Measurements from ENCODE around the gene TRIM44. TPM values are rescaled to one million over a fixed set of nuclear protein-coding genes. Genes with fewer than 3 reads are reported as not detected.

Gene TRIM44
- total and polyA plus RNA-seq, 3 donors from 2014 or later, result 37.1 to 42.3 (median 41.6) TPM

DNA sequence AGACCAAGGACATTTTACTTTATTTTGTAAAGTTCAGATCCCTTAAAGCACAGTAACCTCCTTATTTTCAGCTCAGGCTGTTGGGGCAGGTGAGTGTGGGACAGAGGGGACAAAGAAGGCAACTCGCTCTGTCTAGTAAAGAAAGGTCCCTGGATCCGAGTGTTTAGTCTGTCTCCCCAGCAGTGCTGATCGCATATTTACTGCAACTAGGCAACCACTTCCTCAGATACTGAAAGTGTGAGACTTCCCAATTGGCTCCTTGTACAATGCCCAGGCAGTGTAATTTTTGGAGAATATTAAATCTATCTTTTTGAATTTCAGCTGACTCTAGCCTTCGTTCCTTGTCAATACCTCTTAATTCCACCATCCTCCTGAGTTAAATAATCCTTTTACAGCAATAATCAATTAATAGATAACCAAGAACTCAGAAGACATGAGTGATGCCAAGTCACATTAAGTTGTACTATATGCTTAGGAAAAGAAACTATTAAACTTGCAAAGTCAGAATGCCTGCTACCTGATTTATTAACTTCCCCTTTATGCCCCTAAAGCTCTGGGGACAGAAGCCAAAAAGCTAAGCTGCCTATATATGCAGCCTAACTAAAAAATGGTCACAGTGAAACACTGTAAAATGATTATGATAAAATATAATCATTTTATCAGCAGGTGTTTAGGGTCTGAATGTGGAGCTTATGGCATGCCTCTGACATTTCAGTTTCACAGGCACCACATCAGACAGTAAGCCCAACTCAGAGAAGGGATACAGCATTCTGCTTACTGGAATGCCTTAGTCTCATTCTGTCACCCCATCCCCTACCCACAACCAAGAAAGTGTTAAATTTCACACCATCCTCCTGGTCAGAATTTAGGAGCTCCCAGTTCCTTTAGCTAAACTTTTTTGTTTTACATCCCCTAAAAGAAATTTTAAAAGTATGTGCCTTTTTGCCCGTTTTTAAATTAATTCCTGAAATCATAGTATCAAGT is 138.7 kb downstream of the TRIM44 start:
- Histone ChIP-seq H3K4me1 (peaks cover 3% of the 10 kb centered on the region), H3K27ac (no peak overlapping the region), H3K4me3 (no peak overlapping the region), H3K27me3 (no peaks in the 10 kb centered on the region), H3K9me3 (no peaks in the 10 kb centered on the region), H3K36me3 (ENCODE audit: low read depth, missing control alignments) (no peaks in the 10 kb centered on the region)
- DNase-seq, result no peak
- 87 to 88% methylated on average over 5 of the region's 5 CpGs for WGBS, 2 donors
- TF ChIP-seq POLR2A (IDR thresholded peaks at IDR 0.05), result no peak
- TF ChIP-seq, protein P1, sequence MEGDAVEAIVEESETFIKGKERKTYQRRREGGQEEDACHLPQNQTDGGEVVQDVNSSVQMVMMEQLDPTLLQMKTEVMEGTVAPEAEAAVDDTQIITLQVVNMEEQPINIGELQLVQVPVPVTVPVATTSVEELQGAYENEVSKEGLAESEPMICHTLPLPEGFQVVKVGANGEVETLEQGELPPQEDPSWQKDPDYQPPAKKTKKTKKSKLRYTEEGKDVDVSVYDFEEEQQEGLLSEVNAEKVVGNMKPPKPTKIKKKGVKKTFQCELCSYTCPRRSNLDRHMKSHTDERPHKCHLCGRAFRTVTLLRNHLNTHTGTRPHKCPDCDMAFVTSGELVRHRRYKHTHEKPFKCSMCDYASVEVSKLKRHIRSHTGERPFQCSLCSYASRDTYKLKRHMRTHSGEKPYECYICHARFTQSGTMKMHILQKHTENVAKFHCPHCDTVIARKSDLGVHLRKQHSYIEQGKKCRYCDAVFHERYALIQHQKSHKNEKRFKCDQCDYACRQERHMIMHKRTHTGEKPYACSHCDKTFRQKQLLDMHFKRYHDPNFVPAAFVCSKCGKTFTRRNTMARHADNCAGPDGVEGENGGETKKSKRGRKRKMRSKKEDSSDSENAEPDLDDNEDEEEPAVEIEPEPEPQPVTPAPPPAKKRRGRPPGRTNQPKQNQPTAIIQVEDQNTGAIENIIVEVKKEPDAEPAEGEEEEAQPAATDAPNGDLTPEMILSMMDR (IDR thresholded peaks at IDR 0.05), result no peak
- intact Hi-C loops (cut with DNase I; ENCODE audit: low total_unique reads), result no loop called here

DNA sequence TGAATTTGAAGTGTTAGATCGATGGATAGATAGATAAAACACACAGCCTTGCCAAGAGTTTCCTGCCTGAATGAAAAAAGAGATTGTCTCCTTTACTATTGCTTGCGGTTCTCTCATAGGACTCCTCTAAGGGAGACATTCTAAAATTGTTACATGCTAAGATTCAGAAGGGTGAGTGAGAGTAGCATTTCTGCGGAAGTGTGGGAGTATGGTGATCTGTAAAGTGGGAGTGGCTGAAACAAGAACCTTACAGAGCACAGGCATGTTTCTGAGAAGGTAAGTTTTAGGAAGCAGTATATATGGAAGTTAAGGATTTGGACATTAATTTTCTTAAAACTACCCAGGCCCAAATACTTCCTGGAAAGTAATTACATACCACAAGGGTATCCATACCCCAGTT is 139.6 kb downstream of the TRIM44 start:
- intact Hi-C loops (cut with DNase I; ENCODE audit: low total_unique reads), result no loop called here
- no peak overlapping the region for H3K27ac ChIP-seq
- DNase-seq, result peak; percentile 28
- no peaks in the 10 kb centered on the region for H3K9me3 ChIP-seq
- no peaks in the 10 kb centered on the region for H3K36me3 ChIP-seq (ENCODE audit: low read depth, missing control alignments)
- peaks cover 3% of the 10 kb centered on the region for H3K4me1 ChIP-seq
- no peaks in the 10 kb centered on the region for H3K27me3 ChIP-seq
- no peak overlapping the region for H3K4me3 ChIP-seq
- TF ChIP-seq, protein P1 (IDR thresholded peaks at IDR 0.05), result no peak
- TF ChIP-seq POLR2A (IDR thresholded peaks at IDR 0.05), result no peak
- WGBS, 2 donors, result 68 to 80% methylated on average over 3 of the region's 3 CpGs

DNA sequence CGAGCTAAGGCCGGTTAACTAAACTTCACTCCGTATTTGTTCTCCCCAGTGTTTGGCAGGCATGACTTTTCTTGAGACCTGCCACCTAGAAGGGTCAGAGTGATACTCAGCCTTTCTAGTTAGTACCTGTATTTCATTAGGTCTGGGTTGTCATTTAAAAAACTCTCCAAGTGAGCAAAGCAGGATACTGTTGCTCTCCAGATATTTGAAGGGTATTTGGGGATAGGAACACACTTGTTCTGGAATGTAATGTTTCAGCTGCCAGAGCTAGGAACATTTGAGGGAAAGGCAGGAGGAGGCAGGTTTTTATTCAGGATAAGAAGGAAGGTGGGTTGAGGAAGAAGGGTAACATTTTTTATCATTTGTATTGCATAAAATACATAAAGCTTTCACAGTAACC is 140.1 kb downstream of the TRIM44 start:
- WGBS, 2 donors, result 93 to 95% methylated on average over 3 of the region's 3 CpGs
- Histone ChIP-seq H3K4me3 (no peak overlapping the region), H3K9me3 (no peaks in the 10 kb centered on the region), H3K27me3 (no peaks in the 10 kb centered on the region), H3K4me1 (peaks cover 3% of the 10 kb centered on the region), H3K27ac (no peak overlapping the region), H3K36me3 (ENCODE audit: low read depth, missing control alignments) (no peaks in the 10 kb centered on the region)
- intact Hi-C loops (cut with DNase I; ENCODE audit: low total_unique reads), result no loop called here
- DNase-seq, result no peak
- TF ChIP-seq POLR2A (IDR thresholded peaks at IDR 0.05), result no peak

DNA sequence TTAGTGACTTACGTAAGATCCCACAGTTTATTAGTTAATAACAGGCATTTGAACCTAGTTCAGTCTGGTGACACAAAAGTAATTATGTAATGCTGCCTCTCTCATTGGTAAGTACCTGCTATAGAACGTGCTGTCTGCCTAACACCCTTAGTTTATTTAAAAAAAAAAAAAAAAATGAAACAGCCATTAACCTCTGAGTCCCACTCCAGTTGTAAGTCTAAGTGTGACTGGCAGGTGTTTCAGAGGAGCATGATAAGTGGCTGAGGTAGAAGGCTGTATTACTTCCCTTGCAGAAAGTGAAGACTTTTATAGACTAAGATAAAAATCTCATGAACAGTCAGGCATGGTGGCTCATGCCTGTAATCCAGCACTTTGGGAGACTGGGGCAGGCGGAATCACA is 140.5 kb downstream of the TRIM44 start:
- no peak for TF ChIP-seq POLR2A (IDR thresholded peaks at IDR 0.05)
- TF ChIP-seq, protein P1 (IDR thresholded peaks at IDR 0.05), result no peak
- 61 to 65% methylated on average over 3 of the region's 3 CpGs for WGBS, 2 donors
- Histone ChIP-seq H3K27me3 (no peaks in the 10 kb centered on the region), H3K4me3 (no peak overlapping the region), H3K9me3 (no peaks in the 10 kb centered on the region), H3K4me1 (peaks cover 3% of the 10 kb centered on the region), H3K36me3 (ENCODE audit: low read depth, missing control alignments) (no peaks in the 10 kb centered on the region), H3K27ac (no peak overlapping the region)
- DNase-seq, result no peak
- intact Hi-C loops (cut with DNase I; ENCODE audit: low total_unique reads), result no loop called here

DNA sequence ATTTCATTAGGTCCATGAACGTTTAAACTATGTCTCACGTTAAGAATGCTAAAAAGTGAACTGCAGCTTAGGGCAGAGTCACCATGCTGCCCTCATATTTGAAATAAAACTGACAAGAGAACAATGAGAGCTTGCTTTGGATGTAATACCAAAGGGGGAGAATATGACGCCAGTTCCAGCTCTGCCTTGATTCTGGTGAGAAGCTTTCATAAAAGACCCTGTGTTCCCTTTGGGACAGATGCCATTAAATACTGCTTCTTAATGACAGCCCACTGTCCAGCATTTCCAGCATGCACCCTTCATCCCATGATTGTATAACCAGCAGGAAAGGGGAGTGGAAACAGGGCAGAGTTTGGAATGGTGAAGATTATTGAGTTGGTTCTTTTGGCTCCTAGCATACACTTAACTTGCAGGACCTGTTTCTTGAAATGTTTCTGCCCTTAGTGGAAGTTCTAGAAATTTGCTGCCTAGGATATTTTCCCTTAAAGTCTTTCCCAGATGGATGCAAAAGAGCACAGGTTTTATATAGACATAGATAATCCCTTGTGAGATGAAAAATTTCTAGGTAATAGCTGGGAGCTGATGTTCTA is 142.0 kb downstream of the TRIM44 start:
- Histone ChIP-seq H3K36me3 (ENCODE audit: low read depth, missing control alignments) (no peaks in the 10 kb centered on the region), H3K9me3 (no peaks in the 10 kb centered on the region), H3K4me3 (no peak overlapping the region), H3K27ac (no peak overlapping the region), H3K27me3 (no peaks in the 10 kb centered on the region), H3K4me1 (peaks cover 3% of the 10 kb centered on the region)
- DNase-seq, result no peak
- WGBS, 2 donors, result 54 to 57% methylated on average over 3 of the region's 3 CpGs
- no peak for TF ChIP-seq POLR2A (IDR thresholded peaks at IDR 0.05)
- intact Hi-C loops (cut with DNase I; ENCODE audit: low total_unique reads), result no loop called here

Data from testis (tissue), 3 donors.